HEK293T (cell line): ENCODE measurements around the gene LTA4H.

Experiments
- CTCF ChIA-PET: fragments of 350-600 bp; formaldehyde crosslinking; extraction: SDS; loops from one replicate; lab custom pipeline; 2021; ENCODE audit warnings: antibody characterized with exemption, inconsistent platforms; lab: Yijun Ruan, JAX
- POLR2A ChIA-PET: fragments of 350-600 bp; formaldehyde crosslinking; extraction: SDS; loops from one replicate; lab custom pipeline; 2020; ENCODE audit warnings: antibody characterized with exemption, inconsistent platforms; lab: Yijun Ruan, JAX
- DNase-seq: peaks from one replicate; pipeline ENCODE4 v3.0.0; 2012; ENCODE audit warnings: mixed read lengths; ENCODE audit errors: extremely low spot score
- ARNT ChIP-seq: fragments of 450-650 bp; IDR thresholded peaks from 2 replicates; pipeline ENCODE4 v1.6.1; 2017; ENCODE audit warnings: mild to moderate bottlenecking
- BHLHE40 ChIP-seq: fragments of 450-650 bp; IDR thresholded peaks from 2 replicates; pipeline ENCODE4 v1.6.1; 2016; ENCODE audit warnings: mild to moderate bottlenecking, moderate library complexity, borderline replicate concordance
- CTBP1 ChIP-seq: fragments of 450-650 bp; IDR thresholded peaks from 2 replicates; pipeline ENCODE4 v1.6.1; 2016; ENCODE audit warnings: borderline replicate concordance
- ELF4 ChIP-seq: fragments of 450-650 bp; IDR thresholded peaks from 2 replicates; pipeline ENCODE4 v1.6.1; 2017; ENCODE audit warnings: antibody characterized with exemption
- FOXA1 ChIP-seq: fragments of 450-650 bp; IDR thresholded peaks from 2 replicates; pipeline ENCODE4 v1.6.1; 2016; ENCODE audit warnings: mild to moderate bottlenecking
- FOXK2 ChIP-seq: fragments of 450-650 bp; IDR thresholded peaks from 2 replicates; pipeline ENCODE4 v1.6.1; 2016; ENCODE audit warnings: mild to moderate bottlenecking
- FOXM1 ChIP-seq: fragments of 450-650 bp; IDR thresholded peaks from 2 replicates; pipeline ENCODE4 v1.6.1; 2017; ENCODE audit warnings: mild to moderate bottlenecking, borderline replicate concordance
- HDGF ChIP-seq: fragments of 450-650 bp; IDR thresholded peaks from 2 replicates; pipeline ENCODE4 v1.6.1; 2017; ENCODE audit warnings: antibody characterized with exemption, borderline replicate concordance
- L3MBTL2 ChIP-seq: fragments of 450-650 bp; conservative IDR thresholded peaks from 2 replicates; pipeline ENCODE4 v1.6.1; 2016; ENCODE audit warnings: mild to moderate bottlenecking
- LEF1 ChIP-seq: fragments of 450-650 bp; IDR thresholded peaks from 2 replicates; pipeline ENCODE4 v1.6.1; 2017; ENCODE audit warnings: mild to moderate bottlenecking, borderline replicate concordance
- NFRKB ChIP-seq: fragments of 450-650 bp; IDR thresholded peaks from 2 replicates; pipeline ENCODE4 v1.6.1; 2016; ENCODE audit warnings: mild to moderate bottlenecking, moderate library complexity
- PKNOX1 ChIP-seq: fragments of 450-650 bp; IDR thresholded peaks from 2 replicates; pipeline ENCODE4 v1.6.1; 2016
- SP1 ChIP-seq: fragments of 450-650 bp; IDR thresholded peaks from 2 replicates; pipeline ENCODE4 v1.6.1; 2017
- SUZ12 ChIP-seq: fragments of 450-650 bp; IDR thresholded peaks from 2 replicates; pipeline ENCODE4 v1.6.1; 2016; ENCODE audit warnings: mild to moderate bottlenecking
- TARDBP ChIP-seq: fragments of 450-650 bp; IDR thresholded peaks from 2 replicates; pipeline ENCODE4 v1.6.1; 2016
- ZNF384 ChIP-seq: fragments of 450-650 bp; IDR thresholded peaks from 2 replicates; pipeline ENCODE4 v1.6.1; 2016

Gene LTA4H

GRCh38 chr12:96035283-96036236 is at the start of gene LTA4H:
LTA4H (minus strand) TSS chr12:96035587; CDS start chr12:96035519, 68 bp downstream.
- CTCF ChIA-PET = no interaction called here
- POLR2A ChIA-PET = interaction anchor here (0.6 to 1.7 kb wide), 7 partner anchors 9 to 93 kb away, joined by 3 to 10 read pairs (median 3); partner anchors contain the start of genes AMDHD1 and CCDC38
- peak; percentile 60 for TF ChIP-seq ELF4
- TF ChIP-seq PKNOX1 = peak; percentile 33; the same call in 1 of the 2 replicates
- TF ChIP-seq SUZ12 = peak; percentile 90
- TF ChIP-seq CTBP1 = no peak
- TF ChIP-seq LEF1 = no peak
- TF ChIP-seq L3MBTL2 = peak; percentile 71
- peak; percentile 92 for DNase-seq

GRCh38 chr12:96084624-96085023 is 49.2 kb upstream of the LTA4H start:
- TF ChIP-seq FOXM1 = no peak
- no peak for TF ChIP-seq HDGF
- no peak for TF ChIP-seq FOXA1
- no peak for TF ChIP-seq SUZ12
- TF ChIP-seq CTBP1 = no peak
- no peak for TF ChIP-seq ZNF384
- no peak for TF ChIP-seq L3MBTL2
- TF ChIP-seq ARNT = no peak
- TF ChIP-seq PKNOX1 = no peak
- no peak for TF ChIP-seq NFRKB
- TF ChIP-seq FOXK2 = no peak
- TF ChIP-seq SP1 = no peak
- TF ChIP-seq LEF1 = no peak
- TF ChIP-seq ELF4 = no peak
- no peak for TF ChIP-seq TARDBP
- TF ChIP-seq BHLHE40 = no peak
- CTCF ChIA-PET = no interaction called here
- no peak for DNase-seq
- POLR2A ChIA-PET = no interaction called here

GRCh38 chr12:96083020-96083719 is 47.8 kb upstream of the LTA4H start:
- TF ChIP-seq ARNT (no peak), SUZ12 (no peak), TARDBP (no peak)
- no peak for DNase-seq
- ChIA-PET POLR2A (no interaction called here), CTCF (no interaction called here)

GRCh38 chr12:96081596-96081995 is 46.2 kb upstream of the LTA4H start:
- POLR2A ChIA-PET = no interaction called here

GRCh38 chr12:96078231-96079135 is 43.1 kb upstream of the LTA4H start:
- TF ChIP-seq HDGF (no peak), L3MBTL2 (no peak), PKNOX1 (no peak), FOXM1 (no peak)
- DNase-seq = no peak
- ChIA-PET CTCF (interaction anchor here (0.6 kb wide), 1 partner anchor 33 kb away, joined by 5 read pairs; no protein-coding TSS in a partner anchor), POLR2A (no interaction called here)

More at GRCh38 chr12:96081596-96081995, 46.2 kb upstream of the LTA4H start:
- CTCF ChIA-PET = no interaction called here
- no peak for DNase-seq
- TF ChIP-seq L3MBTL2 = no peak
- no peak for TF ChIP-seq ELF4
- no peak for TF ChIP-seq FOXA1
- no peak for TF ChIP-seq NFRKB
- TF ChIP-seq LEF1 = no peak

- ChIA-PET CTCF (interaction anchor here (0.6 kb wide), 1 partner anchor 613 kb away, joined by 3 read pairs; no protein-coding TSS in a partner anchor), POLR2A (no interaction called here)
- no peak for DNase-seq
- TF ChIP-seq ARNT = no peak
- no peak for TF ChIP-seq TARDBP
- TF ChIP-seq SUZ12 = no peak
- no peak for TF ChIP-seq HDGF
- TF ChIP-seq ELF4 = no peak
- TF ChIP-seq FOXM1 = no peak
- TF ChIP-seq NFRKB = no peak
These were observed 41.7 kb upstream of the LTA4H start for GRCh38 chr12:96077081-96077480.
